HCEC 1CT (cell line): ENCODE results near the gene CERT1.

Source experiments
- DNase-seq: peaks from one replicate; pipeline ENCODE4 v3.0.0-alpha.2; 2017

The CERT1 gene

GRCh38 chr5:75468593-75468992, 42.8 kb downstream of the CERT1 start:
- DNase-seq, result no peak

GRCh38 chr5:75466006-75466716, 45.3 kb downstream of the CERT1 start:
- DNase-seq, result no peak

GRCh38 chr5:75465480-75465879, 45.9 kb downstream of the CERT1 start:
- no peak for DNase-seq

- DNase-seq, result no peak
Observed at GRCh38 chr5:75463726-75464125, 47.7 kb downstream of the CERT1 start.

DNA sequence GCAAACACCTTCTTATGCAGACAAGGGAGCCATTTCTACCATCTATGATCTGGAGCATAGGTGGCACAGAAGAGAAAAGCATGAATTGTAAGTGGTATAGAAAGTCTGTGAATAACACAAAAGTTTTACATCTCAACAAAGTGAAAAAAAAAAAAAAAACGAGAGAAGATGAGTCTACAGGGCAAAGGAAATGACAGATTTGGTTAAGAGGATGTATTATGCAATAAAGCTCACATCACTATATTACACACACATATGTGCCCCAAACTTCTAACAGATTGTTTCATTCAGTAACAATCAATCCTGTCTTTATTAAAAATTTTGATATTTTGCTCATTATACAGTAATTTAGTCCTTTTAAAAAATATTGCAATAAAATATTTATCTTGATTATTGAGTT, 49.8 kb downstream of the CERT1 start:
- peak; percentile 82 for DNase-seq

GRCh38 chr5:75460942-75461610, 50.4 kb downstream of the CERT1 start:
- no peak for DNase-seq

GRCh38 chr5:75460532-75460931, 50.9 kb downstream of the CERT1 start:
- DNase-seq, result no peak

- DNase-seq, result no peak
Observed at GRCh38 chr5:75457691-75458090, 53.7 kb downstream of the CERT1 start.

GRCh38 chr5:75457161-75457560, 54.3 kb downstream of the CERT1 start:
- DNase-seq, result no peak

DNA sequence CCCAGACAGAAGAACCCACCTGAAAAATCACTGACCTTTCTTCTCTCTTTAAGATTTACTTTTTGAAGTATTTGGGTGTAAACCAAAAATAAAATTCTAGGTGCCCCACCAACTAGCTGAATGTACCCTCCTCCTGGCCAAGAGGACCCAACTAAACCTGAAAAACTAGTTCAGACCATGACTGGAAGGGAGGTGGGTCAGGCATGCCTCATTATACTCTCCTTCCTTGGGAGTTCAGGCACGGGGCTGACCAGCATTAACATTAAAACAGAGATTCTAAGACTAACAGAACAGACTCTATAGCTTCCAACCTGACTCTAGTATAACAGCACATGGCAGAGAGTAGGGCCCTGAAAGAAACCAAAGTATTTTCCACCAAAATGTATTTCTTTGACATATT, 61.4 kb downstream of the CERT1 start:
- DNase-seq, result no peak

GRCh38 chr5:75446068-75446467, 65.4 kb downstream of the CERT1 start:
- DNase-seq, result no peak

- no peak for DNase-seq
Observed at GRCh38 chr5:75441560-75441959, 69.9 kb downstream of the CERT1 start.

GRCh38 chr5:75439276-75439675, 72.2 kb downstream of the CERT1 start:
- DNase-seq, result no peak

- DNase-seq, result no peak
Observed at GRCh38 chr5:75438722-75439121, 72.7 kb downstream of the CERT1 start.

GRCh38 chr5:75435096-75435495, 76.3 kb downstream of the CERT1 start:
- DNase-seq, result no peak

DNA sequence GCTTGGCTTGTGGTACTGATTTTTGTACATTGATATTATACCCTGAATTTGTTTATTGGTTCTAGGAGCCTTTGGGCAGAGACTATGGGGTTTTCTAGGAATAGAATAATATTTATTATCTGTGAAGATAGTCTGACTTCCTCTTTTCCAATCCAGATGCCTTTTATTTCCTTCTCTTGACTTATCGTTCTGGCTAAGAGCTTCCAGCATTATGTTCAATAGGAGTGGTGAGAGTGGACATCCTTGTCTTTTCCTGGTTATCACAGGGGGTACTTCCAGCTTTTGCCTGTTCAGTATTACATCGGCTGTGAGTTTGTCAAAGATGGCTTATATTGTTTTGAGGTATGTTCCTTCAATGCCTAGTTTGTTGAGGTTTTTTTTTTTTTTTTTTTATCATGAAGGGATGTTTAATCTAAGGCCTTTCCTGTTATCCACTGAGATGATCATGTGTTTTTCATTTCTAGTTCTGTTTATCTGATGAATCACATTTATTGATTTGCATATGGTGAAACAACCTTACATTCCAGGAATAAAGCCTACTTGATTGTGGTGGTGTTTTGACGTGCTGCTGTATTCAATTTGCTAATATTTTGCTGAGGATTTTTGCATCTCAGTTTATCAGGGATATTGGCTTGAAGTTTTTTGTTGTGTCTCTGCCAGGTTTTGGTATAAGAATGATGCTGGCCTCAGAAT, 77.5 kb downstream of the CERT1 start:
- peak; percentile 4 for DNase-seq

GRCh38 chr5:75414241-75414640, 97.2 kb downstream of the CERT1 start:
- DNase-seq, result no peak

- DNase-seq, result no peak
Observed at GRCh38 chr5:75412111-75412990, 99.1 kb downstream of the CERT1 start.

- peak; percentile 2 for DNase-seq
Observed at GRCh38 chr5:75405296-75405695, 106.1 kb downstream of the CERT1 start.

- DNase-seq, result no peak
Observed at GRCh38 chr5:75395277-75395676, 116.2 kb downstream of the CERT1 start.

DNA sequence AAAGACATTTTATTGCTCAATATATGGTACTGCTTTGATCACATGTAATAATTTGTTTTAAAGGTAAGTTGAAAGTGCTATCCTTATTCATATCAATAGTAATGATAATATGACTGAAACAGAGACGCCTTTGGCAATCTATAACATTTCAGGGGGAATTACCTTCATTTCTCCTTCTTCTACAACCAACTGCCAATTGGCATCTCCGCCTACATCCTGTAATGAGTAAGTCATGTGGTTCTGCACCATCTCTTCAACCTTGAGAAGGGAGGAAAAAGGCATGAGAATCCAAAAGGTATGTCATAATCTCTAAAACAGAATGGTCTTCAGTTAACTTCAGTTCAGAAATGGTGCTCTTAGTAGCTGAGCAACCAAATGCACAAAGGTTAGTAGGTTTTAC, 122.0 kb downstream of the CERT1 start:
- DNase-seq, result no peak

DNA sequence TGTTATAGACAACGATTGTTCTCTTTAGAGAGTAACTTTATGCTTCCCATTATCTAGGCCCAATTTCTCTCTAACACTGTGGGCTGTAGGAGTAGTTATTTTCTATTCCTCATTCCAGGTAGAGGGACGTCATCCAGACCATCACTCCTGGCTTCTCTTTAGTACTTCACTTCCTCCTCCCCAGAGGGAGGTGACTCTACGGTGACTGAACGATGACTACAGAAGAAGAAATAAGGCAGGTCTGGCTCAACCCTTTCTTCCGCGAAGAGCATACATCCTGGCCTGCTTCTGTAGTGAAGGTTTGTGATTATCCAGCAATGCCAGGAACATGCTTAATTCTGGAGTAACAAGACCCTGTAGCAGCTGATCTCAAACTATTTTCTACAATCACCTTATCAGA, 123.6 kb downstream of the CERT1 start:
- no peak for DNase-seq

GRCh38 chr5:75384218-75384617, 127.2 kb downstream of the CERT1 start:
- DNase-seq, result no peak
